Pancreas (tissue), 10 donors: Measurements from ENCODE around the gene ARID3C. TPM values are rescaled to one million over a fixed set of nuclear protein-coding genes. Genes with fewer than 3 reads are reported as not detected.

Experiments used
- ATAC-seq, 4 donors: fragments of 200-7000 bp; cut with Tn5 transposase; one replicate each; pipeline versions ENCODE4 v1.8.0 to v1.9.1; 2020; ENCODE audit warnings: mild to moderate bottlenecking in 4 of 4, moderate library complexity in 4 of 4
- DNase-seq, 6 donors: peaks; one replicate each; pipeline ENCODE4 v3.0.0-alpha.2; 2020
- FAIRE-seq: peaks from 2 replicates; lab custom pipeline; 2012; peaks lifted over from hg19 to GRCh38; lab: Jason Lieb, UNC
- H3K27ac ChIP-seq, 4 donors: fragments of 200-600 bp; sonication (generic); 1 replicate in 3 of 4; 2 replicates in 1 of 4; pipeline versions ENCODE4 v1.5.0 to v1.8.0; 2020
- H3K27me3 ChIP-seq, 4 donors: fragments of 200-600 bp; one replicate each; pipeline ENCODE4 v1.8.0; 2021
- H3K36me3 ChIP-seq, 3 donors: fragments of 200-600 bp; sonication (generic) in 1 of 3; one replicate each; pipeline versions ENCODE4 v1.5.0 to v1.8.0; 2020 to 2021
- H3K4me1 ChIP-seq, 3 donors: fragments of 200-600 bp; one replicate each; pipeline ENCODE4 v1.8.0; 2021
- H3K4me3 ChIP-seq, 4 donors: fragments of 200-600 bp; sonication (generic) in 2 of 4; one replicate each; pipeline versions ENCODE4 v1.5.0 to v1.8.0; 2020 to 2021
- H3K9me3 ChIP-seq, 4 donors: fragments of 200-600 bp; one replicate each; pipeline ENCODE4 v1.8.0; 2021
- CTCF ChIP-seq, 4 donors: fragments of 200-600 bp; sonication (generic) in 3 of 4; IDR thresholded peaks; one replicate each; pipeline versions ENCODE4 v1.5.0 to v1.8.0; 2021; ENCODE audit warnings: antibody characterized with exemption in 4 of 4
- WGBS, 2 donors: extraction: QIAGEN DNeasy Blood & Tissue Kit; methylation state at CpG; one replicate each; pipeline ENCODE4 v1.1.7; 2013; 5-methylcytosine and 5-hydroxymethylcytosine counted together
- intact Hi-C, 3 donors: fragments of 100-400 bp; cut with DNase I; formaldehyde crosslinking; loops; one replicate each; pipeline versions ENCODE4 v1.11.1 to v1.14.2; 2022
- polyA plus RNA-seq, 2 donors: library from polyadenylated mRNA; stranded (reverse); fragments of 200-250 nt; gene quantifications; one replicate each; pipeline ENCODE4 v1.2.3, GENCODE V29; 2013
- total RNA-seq, 6 donors: library from RNA; stranded (reverse); fragmentation: NEBNext Ultra II Directional in 4 of 6; extraction: Animal tissue kit (Norgen Biotek cat#: 25700) in 4 of 6; gene quantifications; one replicate each; pipeline versions ENCODE4 v1.2.1 to v1.2.4, GENCODE V29; 2021 to 2023
- donor health status: healthy with polysubstance abuse.
- donor health status: DM: no; HTN: no; CAD: no; lungs with moderate emphysema.
- donor health status: DM: no; HTN: no; CAD: no.
- donor health status: control.
- donor health status: control.
- donor health status: Bipolar disorder and iron deficiency.
- donor health status: DM: yes; HTN: yes; CAD: no.
- donor health status: DM: no; HTN: no; CAD: no.
- donor health status: DM: no; HTN: no; CAD: no.
- donor health status: DM: yes; HTN: yes; CAD: no.

Gene ARID3C
- total and polyA plus RNA-seq, 8 donors, result not detected

- no peak for FAIRE-seq
- H3K27me3 ChIP-seq, result peaks cover 0 to 10% (median 3%) of the 10 kb centered on the region in 4 donors
- WGBS, 2 donors, result 88 to 91% methylated on average over 5 of the region's 5 CpGs
- no peaks in the 10 kb centered on the region for H3K4me1 ChIP-seq
- no peak overlapping the region for H3K4me3 ChIP-seq
- DNase-seq, result no peak
- H3K27ac ChIP-seq, result no peak overlapping the region
- no peaks in the 10 kb centered on the region for H3K36me3 ChIP-seq
- intact Hi-C loops, result no loop called here
- no peak for ATAC-seq
- TF ChIP-seq CTCF (IDR thresholded peaks at IDR 0.05), result no peak
- no peaks in the 10 kb centered on the region for H3K9me3 ChIP-seq
These were observed 46.1 kb downstream of the ARID3C start for GRCh38 chr9:34582787-34583186.

DNA sequence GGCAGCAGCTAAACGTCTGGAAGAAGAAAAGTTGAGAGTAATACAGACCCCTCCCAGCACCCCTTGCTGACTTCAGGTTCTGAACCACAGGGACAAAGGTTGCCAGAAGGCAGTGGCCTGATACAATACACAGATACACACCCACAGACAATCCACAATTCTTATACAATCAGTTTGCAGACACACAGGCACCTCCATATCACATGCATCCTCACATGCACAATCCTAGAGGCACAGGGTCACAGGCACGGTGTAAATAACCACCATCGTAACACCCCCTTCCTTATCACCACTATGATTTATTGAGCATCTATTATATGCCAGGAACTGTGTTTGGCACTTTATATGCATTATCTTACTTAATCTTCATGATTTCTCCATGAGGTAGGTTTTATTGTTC, 47.5 kb downstream of the ARID3C start:
- FAIRE-seq, result no peak
- no peaks in the 10 kb centered on the region for H3K9me3 ChIP-seq
- intact Hi-C loops, result no loop called here
- no peaks in the 10 kb centered on the region for H3K4me1 ChIP-seq
- H3K27ac ChIP-seq, result no peak overlapping the region
- ATAC-seq, result no peak
- 57 to 67% methylated on average over 3 of the region's 3 CpGs for WGBS, 2 donors
- no peaks in the 10 kb centered on the region for H3K36me3 ChIP-seq
- peaks cover 0 to 7% (median 3%) of the 10 kb centered on the region in 4 donors for H3K27me3 ChIP-seq
- no peak for DNase-seq
- no peak overlapping the region for H3K4me3 ChIP-seq
- no peak for TF ChIP-seq CTCF (IDR thresholded peaks at IDR 0.05)

- TF ChIP-seq CTCF (IDR thresholded peaks at IDR 0.05), result no peak
- Histone ChIP-seq H3K4me3 (no peak overlapping the region), H3K27me3 (peaks cover 0 to 5% (median 1%) of the 10 kb centered on the region in 4 donors), H3K4me1 (no peaks in the 10 kb centered on the region), H3K36me3 (no peaks in the 10 kb centered on the region), H3K27ac (no peak overlapping the region), H3K9me3 (no peaks in the 10 kb centered on the region)
- DNase-seq, result no peak
- no peak for FAIRE-seq
- 68 to 74% methylated on average over 8 of the region's 8 CpGs for WGBS, 2 donors
- intact Hi-C loops, result no loop called here
- ATAC-seq, result no peak
These were observed 48.5 kb downstream of the ARID3C start for GRCh38 chr9:34580358-34580757.

DNA sequence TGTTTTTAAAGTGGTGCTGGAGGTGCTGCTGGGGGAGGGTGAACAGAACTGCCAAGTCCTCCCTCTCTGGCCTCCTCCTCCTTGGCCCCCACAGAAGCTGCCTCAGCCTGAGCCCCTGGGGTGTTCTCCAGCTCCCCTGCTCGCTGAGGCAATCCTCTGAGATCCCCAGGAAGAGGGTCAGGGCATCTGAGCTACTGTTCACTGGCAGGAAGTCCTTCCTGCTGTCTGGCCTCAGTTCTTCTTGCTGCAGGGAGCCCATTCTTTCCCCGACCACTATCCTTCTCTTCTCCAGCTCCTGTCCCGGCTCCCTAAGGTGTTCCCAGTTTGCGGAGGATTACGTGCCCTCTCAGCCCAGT, 49.1 kb downstream of the ARID3C start:
- Histone ChIP-seq H3K36me3 (no peaks in the 10 kb centered on the region), H3K9me3 (no peaks in the 10 kb centered on the region), H3K27ac (no peak overlapping the region), H3K4me3 (no peak overlapping the region), H3K27me3 (peaks cover 0 to 5% (median 0%) of the 10 kb centered on the region in 4 donors), H3K4me1 (no peaks in the 10 kb centered on the region)
- no peak for FAIRE-seq
- intact Hi-C loops, result no loop called here
- DNase-seq, result no peak
- TF ChIP-seq CTCF (IDR thresholded peaks at IDR 0.05), result no peak
- 74 to 76% methylated on average over 5 of the region's 5 CpGs for whole genome bisulfite sequencing, 2 donors
- ATAC-seq, result no peak

DNA sequence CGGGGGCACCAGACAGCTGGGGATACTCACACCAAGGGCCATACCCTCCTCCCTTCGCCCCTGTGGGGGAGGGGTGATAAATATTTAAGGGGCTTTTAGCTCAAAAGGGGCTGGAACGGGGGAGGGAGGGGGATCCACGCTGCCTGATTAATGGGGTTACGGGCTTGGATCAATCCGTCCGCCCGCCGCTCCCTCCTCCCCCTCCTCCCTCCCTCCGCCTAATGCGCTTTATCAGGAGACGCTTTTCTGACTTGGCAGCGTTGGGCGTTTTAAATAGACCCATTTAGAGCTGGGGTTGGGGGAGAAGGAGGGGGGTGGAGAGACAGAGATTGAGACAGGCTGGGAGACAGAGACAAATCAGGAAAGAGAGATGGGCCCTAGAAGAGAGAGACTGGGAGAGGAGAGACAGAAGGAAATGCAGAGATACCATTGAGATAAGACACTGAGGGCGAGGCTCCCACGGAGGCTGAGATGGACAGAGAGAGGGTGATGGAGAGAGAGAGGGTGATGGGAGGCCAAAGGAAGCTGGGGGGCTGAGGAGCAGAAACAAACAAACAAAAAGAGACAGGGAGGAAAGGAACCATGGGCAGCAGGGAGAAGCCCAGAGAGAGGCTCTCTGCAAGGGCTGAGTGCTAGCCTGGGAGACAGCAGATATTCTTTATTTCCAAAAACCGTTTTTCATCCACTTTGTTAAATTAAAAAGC, 49.6 kb downstream of the ARID3C start:
- intact Hi-C loops, result no loop called here
- Histone ChIP-seq H3K27ac (no peak overlapping the region), H3K4me3 (no peak overlapping the region), H3K36me3 (no peaks in the 10 kb centered on the region), H3K9me3 (no peaks in the 10 kb centered on the region), H3K27me3 (peaks cover 0 to 5% (median 0%) of the 10 kb centered on the region in 4 donors), H3K4me1 (no peaks in the 10 kb centered on the region)
- no peak for TF ChIP-seq CTCF (IDR thresholded peaks at IDR 0.05)
- no peak for FAIRE-seq
- DNase-seq, result no peak
- ATAC-seq, result peak in 1 of 4 donors; percentile 54
- 9 to 11% methylated on average over 11 to 17 of the region's 17 CpGs for WGBS, 2 donors
